Tibial nerve (tissue), 4 donors: ENCODE measurements around the gene CCNDBP1. TPM values are rescaled to one million over a fixed set of nuclear protein-coding genes. Genes with fewer than 3 reads are reported as not detected.

Experiments used
- DNase-seq, 2 donors: peaks; one replicate each; pipeline ENCODE4 v3.0.0-alpha.2; 2019; ENCODE audit warnings: low spot score in 2 of 2
- H3K27ac ChIP-seq, 4 donors: fragments of 200-600 bp; sonication (generic) in 3 of 4; one replicate each; pipeline ENCODE4 v1.5.1; 2017 to 2019; ENCODE audit warnings: mild to moderate bottlenecking in 1 of 4
- H3K27me3 ChIP-seq, 2 donors: fragments of 200-600 bp; sonication (generic) in 1 of 2; one replicate each; pipeline versions ENCODE4 v1.5.1 to v1.6.0; 2017 to 2019
- H3K36me3 ChIP-seq, 3 donors: fragments of 200-600 bp; sonication (generic); one replicate each; pipeline ENCODE4 v1.5.1; 2018 to 2019
- H3K4me1 ChIP-seq, 4 donors: fragments of 200-600 bp; sonication (generic) in 3 of 4; one replicate each; pipeline ENCODE4 v1.5.1; 2017 to 2019
- H3K4me3 ChIP-seq, 4 donors: fragments of 200-600 bp; sonication (generic) in 3 of 4; one replicate each; pipeline ENCODE4 v1.5.1; 2017 to 2019; ENCODE audit warnings: mild to moderate bottlenecking in 1 of 4, moderate library complexity in 1 of 4
- H3K9me3 ChIP-seq, 4 donors: fragments of 200-600 bp; sonication (generic) in 3 of 4; one replicate each; pipeline ENCODE4 v1.5.1; 2017 to 2019
- EP300 ChIP-seq, 2 donors: sonication (generic); formaldehyde crosslinking; IDR thresholded peaks; one replicate each; pipeline ENCODE4 v1.6.1; 2017; ENCODE audit warnings: antibody characterized with exemption in 2 of 2, mild to moderate bottlenecking in 1 of 2
- POLR2A ChIP-seq, 2 donors: fragments of 450-650 bp; IDR thresholded peaks; one replicate each; pipeline ENCODE4 v1.6.1; 2017; ENCODE audit warnings: antibody characterized with exemption in 2 of 2, mild to moderate bottlenecking in 2 of 2, moderate library complexity in 2 of 2
- WGBS, 2 donors: methylation state at CpG; one replicate each; pipeline ENCODE4 v1.1.5; 2018; 5-methylcytosine and 5-hydroxymethylcytosine counted together
- total RNA-seq, 4 donors: library from RNA; depleted of rRNA; stranded (reverse); fragments of >200 nt; gene quantifications; one replicate each; pipeline ENCODE4 v1.1.0, GENCODE V29; 2016
- TF ChIP-seq, protein P1 (sequence below), 5 experiments: fragments of 200-600 bp in 3 of 5; fragments of 450-650 bp in 2 of 5; sonication (generic) in 3 of 5; IDR thresholded peaks; one replicate each; pipeline ENCODE4 v1.5.1; 2016 to 2019; ENCODE audit warnings: antibody characterized with exemption in 5 of 5, mild to moderate bottlenecking in 3 of 5, moderate library complexity in 2 of 5

Gene CCNDBP1
- total RNA-seq, 4 donors from 2014 or later: 59.4 to 171 (median 97.2) TPM

DNA sequence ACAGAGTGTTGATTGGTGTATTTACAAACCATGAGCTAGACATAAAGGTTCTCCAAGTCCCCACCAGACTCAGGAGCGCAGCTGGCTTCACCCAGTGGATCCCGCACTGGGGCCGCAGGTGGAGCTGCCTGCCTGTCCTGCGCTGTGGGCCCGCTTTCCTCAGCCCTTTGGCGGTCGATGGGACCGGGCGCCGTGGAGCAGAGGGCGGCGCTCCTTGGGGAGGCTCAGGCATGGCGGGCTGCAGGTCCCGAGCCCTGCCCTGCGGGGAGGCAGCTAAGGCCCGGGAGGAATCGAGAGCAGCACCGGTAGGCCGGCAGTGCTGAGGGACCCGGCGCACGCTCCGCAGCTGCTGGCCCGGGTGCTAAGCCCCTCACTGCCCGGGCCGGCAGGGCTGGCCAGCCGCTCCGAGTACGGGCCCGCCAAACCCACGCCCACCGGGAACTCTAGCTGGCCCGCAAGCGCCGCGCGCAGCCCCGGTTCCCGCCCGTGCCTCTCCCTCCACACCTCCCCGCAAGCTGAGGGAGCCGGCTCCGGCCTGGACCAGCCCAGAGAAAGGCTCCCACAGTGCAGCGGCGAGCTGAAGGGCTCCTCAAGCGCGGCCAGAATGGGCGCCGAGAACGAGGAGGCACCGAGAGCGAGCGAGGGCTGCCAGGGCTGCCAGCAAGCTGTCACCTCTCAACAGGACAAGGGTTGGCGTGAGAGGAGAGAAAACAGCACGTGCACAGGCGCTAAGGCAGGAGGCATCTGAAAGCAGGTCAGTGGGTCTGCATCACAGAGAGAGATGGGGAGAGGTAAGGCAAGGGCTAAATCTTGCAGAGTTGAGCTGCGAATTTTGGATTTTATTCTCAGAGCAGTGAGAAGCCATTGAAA, 41.5 kb downstream of the CCNDBP1 start:
- Histone ChIP-seq H3K9me3 (no peaks in the 10 kb centered on the region), H3K4me3 (no peak overlapping the region), H3K27me3 (no peaks in the 10 kb centered on the region), H3K4me1 (peaks cover 0 to 4% (median 0%) of the 10 kb centered on the region in 4 donors), H3K27ac (no peak overlapping the region), H3K36me3 (no peaks in the 10 kb centered on the region)
- whole genome bisulfite sequencing, 2 donors: 96% methylated on average over 24 to 47 of the region's 57 CpGs
- no peak for TF ChIP-seq EP300 (IDR thresholded peaks at IDR 0.05)
- DNase-seq: no peak

DNA sequence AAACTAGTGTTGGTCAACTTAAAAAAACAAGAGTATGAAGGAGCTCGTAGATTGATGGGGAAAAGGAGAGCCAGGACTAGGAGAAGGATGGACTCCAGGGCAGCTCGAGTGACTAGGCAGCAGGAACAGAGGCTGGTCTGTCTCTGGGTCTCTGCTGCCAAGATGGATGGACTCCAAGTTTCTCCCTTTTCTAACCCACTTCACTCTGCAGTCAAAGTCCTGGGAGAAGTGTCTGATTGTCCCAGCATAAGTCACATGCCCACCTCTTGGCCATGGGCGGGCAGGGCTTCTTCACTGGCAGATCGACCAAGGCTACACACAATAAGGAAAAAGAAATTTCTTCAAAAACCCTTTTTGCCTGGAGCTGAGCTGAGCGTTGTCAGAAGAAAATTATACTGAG, 44.8 kb downstream of the CCNDBP1 start:
- Histone ChIP-seq H3K4me3 (no peak overlapping the region), H3K27me3 (no peaks in the 10 kb centered on the region), H3K36me3 (no peaks in the 10 kb centered on the region), H3K27ac (peak overlapping the region in 1 of 4 donors; percentile 67), H3K9me3 (no peaks in the 10 kb centered on the region), H3K4me1 (peaks cover 0 to 4% (median 0%) of the 10 kb centered on the region in 4 donors)
- no peak for TF ChIP-seq EP300 (IDR thresholded peaks at IDR 0.05)
- no peak for TF ChIP-seq POLR2A (IDR thresholded peaks at IDR 0.05)
- TF ChIP-seq, protein P1, sequence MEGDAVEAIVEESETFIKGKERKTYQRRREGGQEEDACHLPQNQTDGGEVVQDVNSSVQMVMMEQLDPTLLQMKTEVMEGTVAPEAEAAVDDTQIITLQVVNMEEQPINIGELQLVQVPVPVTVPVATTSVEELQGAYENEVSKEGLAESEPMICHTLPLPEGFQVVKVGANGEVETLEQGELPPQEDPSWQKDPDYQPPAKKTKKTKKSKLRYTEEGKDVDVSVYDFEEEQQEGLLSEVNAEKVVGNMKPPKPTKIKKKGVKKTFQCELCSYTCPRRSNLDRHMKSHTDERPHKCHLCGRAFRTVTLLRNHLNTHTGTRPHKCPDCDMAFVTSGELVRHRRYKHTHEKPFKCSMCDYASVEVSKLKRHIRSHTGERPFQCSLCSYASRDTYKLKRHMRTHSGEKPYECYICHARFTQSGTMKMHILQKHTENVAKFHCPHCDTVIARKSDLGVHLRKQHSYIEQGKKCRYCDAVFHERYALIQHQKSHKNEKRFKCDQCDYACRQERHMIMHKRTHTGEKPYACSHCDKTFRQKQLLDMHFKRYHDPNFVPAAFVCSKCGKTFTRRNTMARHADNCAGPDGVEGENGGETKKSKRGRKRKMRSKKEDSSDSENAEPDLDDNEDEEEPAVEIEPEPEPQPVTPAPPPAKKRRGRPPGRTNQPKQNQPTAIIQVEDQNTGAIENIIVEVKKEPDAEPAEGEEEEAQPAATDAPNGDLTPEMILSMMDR (IDR thresholded peaks at IDR 0.05): no peak
- DNase-seq: no peak
- 55 to 57% methylated on average over 5 of the region's 5 CpGs for WGBS, 2 donors

GRCh38 chr15:43230640-43231115, 45.5 kb downstream of the CCNDBP1 start:
- Histone ChIP-seq H3K4me3 (no peak overlapping the region), H3K36me3 (no peaks in the 10 kb centered on the region), H3K4me1 (peaks cover 0 to 4% (median 0%) of the 10 kb centered on the region in 4 donors), H3K27me3 (no peaks in the 10 kb centered on the region), H3K27ac (peak overlapping the region in 2 of 4 donors; percentile 39 to 55), H3K9me3 (no peaks in the 10 kb centered on the region)
- 49% methylated on average over 2 of the region's 2 CpGs for WGBS, 2 donors
- peak in 1 of 2 donors; percentile 18 for DNase-seq
- TF ChIP-seq EP300 (IDR thresholded peaks at IDR 0.05) (peak in 1 of 2 donors; percentile 36), POLR2A (IDR thresholded peaks at IDR 0.05) (no peak)
- TF ChIP-seq, protein P1 (IDR thresholded peaks at IDR 0.05): no peak

DNA sequence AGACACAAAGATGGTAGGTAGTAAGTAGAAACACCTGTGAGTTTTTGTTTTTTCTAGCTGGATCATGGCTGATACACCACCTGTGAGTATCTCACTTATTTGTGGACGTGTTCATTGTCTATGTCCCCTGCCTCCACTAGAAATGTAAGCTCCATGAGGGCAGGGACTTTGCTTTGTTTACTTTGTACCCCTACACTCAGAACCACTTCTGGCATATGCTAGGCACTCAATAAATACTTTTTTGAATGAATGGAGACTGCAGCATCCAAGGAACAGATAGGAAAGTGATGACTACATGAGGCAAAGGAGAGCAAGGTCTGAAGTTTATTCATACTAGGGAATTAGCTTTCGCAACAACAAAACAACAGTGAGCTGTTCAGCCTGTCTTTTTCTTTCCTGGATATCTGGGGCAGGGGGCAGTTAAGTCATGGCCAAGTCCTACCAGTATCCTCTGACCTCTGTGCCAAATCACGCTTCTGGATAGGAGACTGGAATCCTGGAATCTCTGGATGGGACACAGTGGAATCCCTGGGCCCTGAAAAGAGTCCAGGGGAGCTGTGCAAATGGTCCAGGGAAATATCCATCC, 47.2 kb downstream of the CCNDBP1 start:
- H3K4me3 ChIP-seq: no peak overlapping the region
- 75 to 77% methylated on average over 3 of the region's 3 CpGs for WGBS, 2 donors
- TF ChIP-seq, protein P1 (IDR thresholded peaks at IDR 0.05): no peak
- TF ChIP-seq EP300 (IDR thresholded peaks at IDR 0.05) (no peak), POLR2A (IDR thresholded peaks at IDR 0.05) (no peak)

GRCh38 chr15:43235536-43235935, 50.3 kb downstream of the CCNDBP1 start:
- TF ChIP-seq, protein P1 (IDR thresholded peaks at IDR 0.05): no peak
- 93 to 97% methylated on average over 5 to 6 of the region's 6 CpGs for WGBS, 2 donors
- H3K4me3 ChIP-seq: no peak overlapping the region
- H3K4me1 ChIP-seq: no peaks in the 10 kb centered on the region
- H3K9me3 ChIP-seq: no peaks in the 10 kb centered on the region
- H3K27ac ChIP-seq: no peak overlapping the region
- DNase-seq: no peak
- no peaks in the 10 kb centered on the region for H3K36me3 ChIP-seq
- no peaks in the 10 kb centered on the region for H3K27me3 ChIP-seq

More for the DNA sequence above, 47.2 kb downstream of the CCNDBP1 start:
- Histone ChIP-seq H3K27ac (no peak overlapping the region), H3K36me3 (no peaks in the 10 kb centered on the region), H3K9me3 (no peaks in the 10 kb centered on the region), H3K27me3 (no peaks in the 10 kb centered on the region), H3K4me1 (peaks cover 0 to 4% (median 0%) of the 10 kb centered on the region in 4 donors)
- DNase-seq: no peak
